KOPT-K1 (cell line): ENCODE measurements around the gene HIF3A.

Source experiments
- H3K27ac ChIP-seq: fragments of 200-600 bp; sonication (generic); 2 replicates; pipeline ENCODE4 v1.5.1; 2016; ENCODE audit warnings: antibody characterized with exemption, mild to moderate bottlenecking, low read depth, low read length; ENCODE audit not compliant: poor library complexity, severe bottlenecking
- H3K36me3 ChIP-seq: fragments of 200-600 bp; sonication (generic); 2 replicates; pipeline ENCODE4 v1.5.1; 2017; ENCODE audit warnings: antibody characterized with exemption, mild to moderate bottlenecking, low read length, moderate library complexity; ENCODE audit not compliant: insufficient read depth
- H3K9me3 ChIP-seq: fragments of 200-600 bp; sonication (generic); 2 replicates; pipeline ENCODE4 v1.5.1; 2017; ENCODE audit warnings: antibody characterized with exemption, low read length, mild to moderate bottlenecking; ENCODE audit not compliant: insufficient read depth, poor library complexity, severe bottlenecking

Gene HIF3A

DNA sequence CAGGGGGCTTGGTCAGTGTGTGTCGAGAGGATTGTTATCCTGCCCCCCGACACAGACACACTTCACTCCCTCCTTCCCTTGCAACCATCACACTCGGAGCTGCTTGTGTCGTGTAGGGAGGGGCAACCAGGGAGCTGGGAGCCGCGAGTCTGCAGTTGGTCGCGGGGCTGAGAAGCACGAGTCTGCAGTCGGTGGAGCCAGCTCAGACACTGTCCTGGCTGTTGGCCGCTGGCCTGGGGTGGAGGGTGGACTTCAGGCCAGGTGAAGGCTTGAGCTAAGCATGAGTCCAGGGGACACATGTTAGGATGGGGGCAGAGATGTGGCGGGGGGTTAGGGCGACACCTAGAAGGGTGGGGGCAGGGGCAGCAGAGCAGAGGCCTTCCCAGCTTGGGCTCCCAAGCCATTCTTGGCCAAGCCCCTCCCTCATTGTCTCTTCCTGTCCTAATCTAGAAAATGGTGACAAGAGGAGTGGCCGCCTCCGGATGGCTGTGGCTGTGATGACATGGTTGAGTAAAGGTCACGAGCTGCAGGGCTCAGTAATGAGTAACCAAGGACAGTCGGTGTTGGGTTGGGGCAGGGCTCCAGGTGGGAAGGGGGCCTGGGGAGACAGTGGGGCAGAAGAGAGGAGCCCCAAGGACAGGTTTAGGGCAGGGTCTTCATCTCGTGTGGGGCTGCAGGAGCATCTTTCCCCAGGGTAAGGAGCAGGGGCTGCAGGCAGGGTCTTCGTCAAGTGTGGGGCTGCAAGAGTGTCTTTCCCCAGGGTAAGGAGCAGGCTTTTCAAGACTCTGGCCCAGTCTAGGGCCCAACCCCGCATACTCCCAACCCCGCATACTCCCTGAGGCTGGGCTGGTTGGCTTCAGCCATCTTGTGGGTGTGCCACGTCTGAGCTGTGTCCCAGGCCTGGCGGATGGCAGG lies 58.6 kb downstream of the HIF3A start:
- H3K36me3 ChIP-seq: peaks cover 90% of the 10 kb centered on the region
- no peaks in the 10 kb centered on the region for H3K9me3 ChIP-seq
- H3K27ac ChIP-seq: no peak overlapping the region

DNA sequence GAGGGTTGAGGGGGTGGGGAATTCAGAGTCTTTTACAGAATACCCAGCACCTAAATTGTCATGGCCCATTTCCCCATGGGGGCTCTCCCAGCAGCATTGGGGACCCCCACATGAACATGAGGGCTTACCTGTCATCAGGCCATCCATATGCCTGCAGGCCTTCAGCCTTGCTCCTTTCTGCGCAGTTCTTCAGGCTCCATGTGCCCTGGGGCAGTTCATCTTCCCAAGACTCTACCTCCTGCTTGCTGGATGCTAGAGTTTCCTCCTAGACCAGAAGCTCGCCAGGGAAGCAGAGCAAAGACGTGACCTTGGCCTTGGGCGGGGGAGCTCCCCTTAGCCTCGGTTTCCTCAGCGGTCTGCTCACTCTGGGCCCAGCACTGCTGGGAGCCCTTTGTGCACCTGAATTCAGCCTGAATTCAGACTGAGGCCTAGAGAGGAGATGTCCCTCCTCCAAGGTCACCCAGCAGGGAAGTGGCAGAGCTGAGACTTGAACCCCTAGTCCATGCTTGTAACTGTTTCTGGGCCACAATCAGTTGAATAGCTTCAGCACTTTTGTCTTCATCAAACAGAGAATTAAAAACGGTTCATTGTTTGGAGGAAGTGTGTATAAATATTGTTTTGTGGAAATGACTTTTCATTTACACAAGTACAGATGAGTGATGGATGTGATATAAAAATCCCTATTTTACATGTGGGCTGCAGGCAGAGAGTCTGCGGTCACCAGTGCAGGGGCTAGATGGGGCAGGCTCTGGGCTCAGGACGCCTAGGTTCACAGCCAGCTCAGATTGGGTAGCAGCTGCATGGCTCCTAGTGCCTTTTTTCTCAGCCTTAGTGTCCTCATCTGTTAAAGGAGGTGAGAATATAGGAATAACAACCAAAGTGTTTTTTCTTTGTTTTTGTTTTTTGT lies 59.6 kb downstream of the HIF3A start:
- peaks cover 93% of the 10 kb centered on the region for H3K36me3 ChIP-seq
- H3K9me3 ChIP-seq: no peaks in the 10 kb centered on the region
- no peak overlapping the region for H3K27ac ChIP-seq

DNA sequence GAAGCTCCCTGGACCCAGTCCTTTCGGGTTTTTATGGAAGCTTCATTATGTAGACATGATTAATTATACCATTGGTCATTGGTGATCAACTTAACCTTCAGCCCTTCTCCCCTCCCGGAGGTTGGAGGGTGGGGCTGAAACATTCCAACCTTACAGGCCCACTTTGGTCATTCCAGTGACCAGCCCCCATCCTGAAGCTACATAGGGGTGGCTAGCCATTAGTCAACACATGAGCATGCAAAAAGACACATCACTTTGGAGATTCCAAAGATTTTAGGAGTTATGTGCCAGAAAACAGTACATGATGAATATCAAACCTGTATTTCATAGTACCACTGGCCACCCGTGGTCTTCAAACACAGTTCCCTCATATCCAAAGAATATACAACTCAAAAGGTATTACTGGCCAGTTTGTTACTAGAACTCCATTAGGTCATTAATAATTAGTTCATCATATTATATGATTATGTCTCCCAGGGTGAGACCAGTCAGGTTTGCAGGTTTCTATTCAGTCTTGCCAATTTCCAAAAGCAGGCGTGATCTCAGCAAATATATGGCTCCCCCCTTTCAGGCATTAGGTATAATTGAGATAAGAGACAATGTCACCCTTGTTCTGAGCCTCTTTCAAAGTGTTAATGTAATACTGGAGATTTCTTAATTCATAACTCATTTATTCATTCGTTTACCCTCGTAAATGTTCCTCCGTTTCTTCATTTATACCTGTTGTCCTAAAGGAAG lies 61.2 kb downstream of the HIF3A start:
- H3K36me3 ChIP-seq: peaks cover 79% of the 10 kb centered on the region
- no peaks in the 10 kb centered on the region for H3K9me3 ChIP-seq
- no peak overlapping the region for H3K27ac ChIP-seq

DNA sequence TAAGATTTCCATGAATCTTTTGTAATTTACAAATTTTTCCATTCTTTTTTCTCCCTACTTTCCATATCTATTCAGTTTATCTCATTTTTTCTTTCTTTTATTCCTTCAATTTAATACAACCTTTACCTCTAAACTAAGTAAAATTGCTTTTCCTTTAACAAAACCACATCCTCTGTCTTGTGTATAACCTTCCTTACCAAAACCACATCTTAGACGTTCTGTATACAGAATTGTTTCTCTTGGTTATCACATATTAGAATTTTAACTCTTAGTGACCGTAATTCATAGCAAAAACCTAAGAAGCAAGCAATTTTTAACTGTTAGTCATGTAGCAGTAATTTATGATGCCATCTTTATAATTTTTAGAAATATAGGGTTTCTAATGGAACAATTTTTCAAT lies 65.1 kb downstream of the HIF3A start:
- Histone ChIP-seq H3K9me3 (no peaks in the 10 kb centered on the region), H3K36me3 (peaks cover 78% of the 10 kb centered on the region), H3K27ac (no peak overlapping the region)

DNA sequence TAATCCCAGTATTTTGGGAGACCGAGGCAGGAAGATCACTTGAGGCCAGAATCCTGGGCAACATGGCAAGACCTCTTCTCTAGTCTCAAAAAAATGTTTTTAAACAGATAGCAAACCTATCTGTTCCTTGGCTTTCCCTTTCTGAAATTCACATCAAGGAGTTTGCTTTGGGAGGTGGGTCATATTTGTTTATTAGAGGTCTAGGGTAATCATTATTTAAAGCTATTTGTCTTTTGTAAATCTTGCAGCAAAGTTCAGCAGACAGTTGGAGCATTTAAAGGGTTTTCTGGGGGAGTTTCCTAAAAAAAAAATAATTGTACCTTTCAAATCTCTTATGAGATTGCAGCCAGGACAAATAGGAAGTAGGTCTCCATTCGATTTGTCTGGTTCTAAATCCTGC lies 67.5 kb downstream of the HIF3A start:
- Histone ChIP-seq H3K27ac (no peak overlapping the region), H3K9me3 (no peaks in the 10 kb centered on the region), H3K36me3 (peaks cover 75% of the 10 kb centered on the region)

DNA sequence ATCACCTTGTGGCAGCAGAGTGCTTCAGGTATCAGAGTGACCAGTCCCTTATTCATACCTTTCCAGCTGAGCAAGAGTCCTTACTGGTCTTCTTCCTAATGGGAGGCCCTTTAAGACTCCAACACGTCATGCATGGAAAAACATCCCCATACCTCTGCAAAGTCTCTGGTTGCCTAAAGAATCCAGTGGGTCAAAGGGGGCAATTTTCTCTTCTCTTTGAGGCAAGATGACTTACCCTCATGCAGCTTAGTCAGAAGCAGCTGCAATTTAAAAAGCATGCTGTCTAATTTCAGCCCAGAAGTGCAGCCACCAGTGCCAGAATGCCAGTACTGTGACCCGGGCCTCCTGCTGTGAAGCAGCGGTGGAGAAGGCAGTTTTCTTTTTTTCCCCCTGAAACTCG lies 68.7 kb downstream of the HIF3A start:
- H3K36me3 ChIP-seq: peaks cover 68% of the 10 kb centered on the region

DNA sequence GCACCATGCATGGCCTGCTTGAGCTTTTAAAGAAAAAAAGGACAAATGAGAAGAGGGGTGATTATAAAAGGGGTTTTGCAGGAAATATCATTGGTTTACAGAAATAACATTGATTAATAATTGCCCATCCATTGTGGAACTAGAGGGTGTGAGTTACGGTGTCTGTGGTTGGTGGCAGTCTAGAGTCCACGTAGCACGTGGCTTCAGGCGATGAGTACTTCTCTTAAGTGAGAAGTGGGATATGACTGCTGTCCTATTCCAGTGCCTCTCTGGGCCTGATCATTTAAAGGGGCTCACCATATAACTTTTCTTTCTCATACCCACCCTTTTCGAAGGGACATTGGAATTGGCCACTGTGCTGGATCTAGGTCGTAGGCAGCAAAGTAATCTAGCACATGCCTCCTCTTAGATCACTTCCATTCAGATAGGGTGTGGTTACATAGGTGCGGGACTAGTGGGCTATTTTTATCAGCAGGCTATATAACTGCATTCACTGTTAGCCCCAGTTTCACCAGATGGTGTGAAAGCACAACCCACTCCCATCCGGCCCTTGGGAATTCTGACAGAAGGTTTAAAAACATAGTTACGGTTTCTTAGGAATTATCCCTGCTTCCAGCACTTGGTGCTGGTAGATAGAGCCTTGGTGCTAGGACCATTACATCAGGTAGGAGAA lies 69.9 kb downstream of the HIF3A start:
- H3K36me3 ChIP-seq: peaks cover 69% of the 10 kb centered on the region
- no peak overlapping the region for H3K27ac ChIP-seq
- H3K9me3 ChIP-seq: no peaks in the 10 kb centered on the region

More for the DNA sequence above, 68.7 kb downstream of the HIF3A start:
- Histone ChIP-seq H3K27ac (no peak overlapping the region), H3K9me3 (no peaks in the 10 kb centered on the region)

DNA sequence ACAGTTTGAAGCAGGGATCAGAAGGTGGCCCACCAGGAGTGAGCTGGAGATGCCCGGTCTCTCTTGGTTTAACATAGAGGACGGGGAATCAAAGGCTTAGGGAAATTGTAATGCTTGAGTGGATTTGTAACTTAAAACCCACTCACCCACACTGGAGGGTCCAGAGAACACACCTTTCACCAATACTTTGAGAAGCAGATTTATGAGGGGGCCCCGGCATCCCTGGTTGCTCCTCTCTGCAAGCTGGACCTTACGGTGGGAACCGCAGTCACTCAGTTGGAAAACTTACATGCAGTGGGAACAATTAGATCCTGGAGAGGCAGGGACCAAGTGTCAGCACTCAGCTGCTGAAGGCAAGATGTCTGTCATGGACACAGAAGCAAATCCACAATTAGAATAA lies 70.6 kb downstream of the HIF3A start:
- Histone ChIP-seq H3K9me3 (no peaks in the 10 kb centered on the region), H3K36me3 (peaks cover 75% of the 10 kb centered on the region), H3K27ac (no peak overlapping the region)

DNA sequence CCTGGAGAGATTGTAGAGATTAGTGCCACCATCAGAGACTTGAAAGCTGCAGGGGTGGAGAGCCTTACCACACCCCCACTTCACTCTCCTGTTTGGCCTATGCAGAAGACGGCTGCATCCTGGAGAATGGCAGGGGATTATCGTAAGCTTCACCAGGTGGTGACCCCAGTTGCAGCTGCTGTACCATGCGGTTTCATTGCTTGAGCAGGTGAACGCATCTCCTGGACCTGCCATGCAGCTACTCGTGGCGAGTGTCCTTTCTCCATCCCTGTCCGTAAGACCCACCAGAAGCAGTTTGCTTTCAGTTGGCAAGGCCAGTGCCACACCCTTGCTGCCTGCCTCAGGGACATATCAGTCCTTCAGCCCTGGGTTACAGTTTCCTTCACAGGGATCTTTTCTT lies 71.3 kb downstream of the HIF3A start:
- H3K9me3 ChIP-seq: no peaks in the 10 kb centered on the region
- H3K27ac ChIP-seq: no peak overlapping the region
- peaks cover 80% of the 10 kb centered on the region for H3K36me3 ChIP-seq

DNA sequence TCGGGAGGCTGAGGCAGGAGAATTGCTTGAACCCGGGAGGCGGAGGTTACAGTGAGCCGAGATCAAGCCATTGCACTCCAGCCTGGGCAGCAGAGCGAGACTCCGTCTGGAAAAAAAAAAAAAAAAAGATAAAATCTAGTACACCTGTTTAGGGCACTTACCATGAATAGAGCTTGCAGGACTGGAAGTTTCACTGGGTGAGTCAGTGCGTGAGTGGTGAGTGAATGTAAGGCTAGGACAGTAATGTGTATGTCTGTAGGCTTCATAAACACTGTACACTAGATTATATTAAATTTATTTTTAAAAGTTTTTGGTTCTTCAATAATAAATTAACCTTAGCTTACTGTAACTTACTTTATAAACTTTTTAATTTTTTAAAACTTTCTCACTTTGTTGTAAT lies 73.0 kb downstream of the HIF3A start:
- Histone ChIP-seq H3K27ac (no peak overlapping the region), H3K9me3 (no peaks in the 10 kb centered on the region), H3K36me3 (peaks cover 70% of the 10 kb centered on the region)

DNA sequence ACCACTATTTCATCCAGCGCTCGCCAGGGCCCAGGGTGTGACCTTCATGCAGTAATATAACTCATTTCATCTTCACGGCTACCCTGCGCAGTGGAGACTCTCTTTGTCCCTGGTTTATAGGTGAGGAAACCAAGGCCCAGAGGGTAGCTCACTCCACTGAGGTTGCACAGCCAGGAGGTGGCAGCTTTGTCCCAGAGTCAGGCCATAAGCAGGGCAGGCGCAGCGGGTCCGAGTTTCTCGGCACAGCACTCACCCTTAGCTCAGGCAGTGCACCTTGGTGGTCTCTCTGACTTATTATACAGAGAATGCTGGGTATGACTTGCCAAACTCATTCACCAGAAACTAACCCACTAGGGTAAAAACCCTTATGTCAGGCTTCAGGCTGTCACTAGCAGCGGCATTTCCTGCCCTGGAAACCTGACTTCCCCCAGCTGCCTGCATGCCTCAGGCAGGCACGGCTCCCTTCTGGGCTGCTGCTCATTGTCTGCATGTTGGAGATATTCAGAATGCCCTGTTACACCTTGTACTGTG lies 74.6 kb downstream of the HIF3A start:
- Histone ChIP-seq H3K27ac (no peak overlapping the region), H3K36me3 (peaks cover 70% of the 10 kb centered on the region), H3K9me3 (no peaks in the 10 kb centered on the region)

DNA sequence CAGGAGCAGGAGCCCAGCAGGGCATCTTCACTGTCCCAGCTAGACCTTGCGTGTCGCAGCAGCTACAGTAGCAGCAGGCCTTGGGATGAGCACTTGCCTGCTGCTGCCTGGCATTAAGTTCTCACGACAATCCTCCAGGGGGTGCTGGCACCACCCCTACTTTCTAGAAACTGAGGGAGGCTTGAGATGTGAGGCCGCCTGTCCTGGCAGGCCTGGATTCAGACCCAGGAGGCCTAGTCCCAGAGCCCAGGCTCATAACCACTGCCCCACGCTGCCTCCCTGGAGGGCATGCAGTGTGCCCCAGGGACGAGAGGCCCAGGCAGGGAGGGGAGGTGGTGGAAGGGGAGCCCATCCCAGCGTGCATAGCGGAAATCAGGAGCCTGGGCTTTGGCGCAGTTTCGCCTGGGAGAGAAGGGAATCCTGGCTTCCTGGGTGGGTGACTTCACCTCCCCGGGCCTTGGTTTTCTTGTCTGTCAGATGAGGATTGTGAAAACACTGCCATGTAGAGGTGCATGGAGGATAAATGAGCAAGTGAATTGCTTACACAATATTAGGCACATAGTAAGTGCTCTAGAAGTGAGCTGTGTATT lies 76.2 kb downstream of the HIF3A start:
- Histone ChIP-seq H3K27ac (no peak overlapping the region), H3K36me3 (peaks cover 70% of the 10 kb centered on the region), H3K9me3 (no peaks in the 10 kb centered on the region)

DNA sequence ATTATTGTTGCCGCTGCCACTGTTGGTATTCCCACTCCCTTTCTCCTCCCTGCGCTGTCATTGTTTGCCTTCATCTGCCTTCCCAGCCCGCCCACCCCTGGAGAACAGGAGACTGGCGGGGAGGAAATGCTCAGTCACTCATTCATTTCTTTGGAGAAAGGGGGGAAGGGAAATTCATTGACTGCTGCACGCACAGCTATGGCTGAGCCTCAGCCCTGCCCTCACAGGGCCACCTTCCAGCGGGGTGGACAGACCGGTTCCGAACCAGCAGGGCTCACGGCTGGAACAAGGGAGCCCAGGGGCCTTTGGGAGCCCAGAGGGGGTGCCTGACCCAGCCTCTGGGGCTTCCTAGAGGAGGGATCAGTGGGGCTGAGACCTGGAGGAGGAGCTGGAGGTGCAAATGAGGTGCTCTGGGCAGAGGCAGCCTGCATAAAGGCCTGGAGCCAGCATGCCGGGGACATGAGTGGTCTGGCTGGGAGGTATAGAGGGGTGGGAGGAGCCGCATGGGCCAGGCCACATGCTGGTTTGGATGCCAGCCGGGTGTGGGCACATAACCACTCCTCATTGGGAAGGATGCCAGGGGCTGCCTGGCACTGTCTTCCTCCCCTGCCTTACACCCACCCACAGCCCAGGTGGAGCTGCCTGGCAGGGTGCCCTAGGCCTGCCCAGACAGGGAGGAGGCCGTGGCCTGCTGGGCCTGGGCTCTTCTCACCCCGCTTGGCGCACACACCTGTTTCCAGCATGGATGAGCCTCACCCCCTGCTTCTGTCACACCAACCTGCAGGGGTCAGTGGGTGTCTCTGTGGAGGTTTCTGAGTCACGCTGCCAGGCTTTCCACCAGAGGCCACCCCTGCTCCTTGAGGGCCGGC lies 76.9 kb downstream of the HIF3A start:
- Histone ChIP-seq H3K27ac (no peak overlapping the region), H3K9me3 (no peaks in the 10 kb centered on the region), H3K36me3 (peaks cover 72% of the 10 kb centered on the region)
